Activated CD4-positive, alpha-beta T cell treated with anti-CD3 and anti-CD28 coated beads, Interleukin-2, amount 50 U/mL, for 1 hour (primary cell): ENCODE results near the gene CEP290.
"Not testable (repeated sequence)": the region's sequence is repeated elsewhere in the genome, so short reads cannot be mapped to it uniquely, and the experiment has no call there.

Experiments
- DNase-seq: peaks from one replicate; pipeline ENCODE4 v3.0.0-alpha.2; 2020

CEP290 gene

GRCh38 chr12:88139711-88140110 is 2.2 kb downstream of the CEP290 start:
- not testable (repeated sequence) for DNase-seq

GRCh38 chr12:88133181-88133580 is 8.7 kb downstream of the CEP290 start:
- not testable (repeated sequence) for DNase-seq

GRCh38 chr12:88132392-88132791 is 9.5 kb downstream of the CEP290 start:
- DNase-seq, result no peak

- no peak for DNase-seq
Observed at GRCh38 chr12:88127855-88128254, 14.0 kb downstream of the CEP290 start.

- DNase-seq, result no peak
Observed at GRCh38 chr12:88127099-88127498, 14.8 kb downstream of the CEP290 start.

- DNase-seq, result no peak
Observed at GRCh38 chr12:88122666-88123065, 19.2 kb downstream of the CEP290 start.

GRCh38 chr12:88113871-88114270 is 28.0 kb downstream of the CEP290 start:
- no peak for DNase-seq

- no peak for DNase-seq
Observed at GRCh38 chr12:88111074-88111652, 30.7 kb downstream of the CEP290 start.

- DNase-seq, result no peak
Observed at GRCh38 chr12:88108021-88108420, 33.9 kb downstream of the CEP290 start.

- DNase-seq, result no peak
Observed at GRCh38 chr12:88093573-88093972, 48.3 kb downstream of the CEP290 start.

- DNase-seq, result no peak
Observed at GRCh38 chr12:88092771-88093170, 49.1 kb downstream of the CEP290 start.

- no peak for DNase-seq
Observed at GRCh38 chr12:88084210-88084609, 57.7 kb downstream of the CEP290 start.

- no peak for DNase-seq
Observed at GRCh38 chr12:88083634-88084033, 58.3 kb downstream of the CEP290 start.

- DNase-seq, result no peak
Observed at GRCh38 chr12:88081247-88081646, 60.6 kb downstream of the CEP290 start.

- DNase-seq, result no peak
Observed at GRCh38 chr12:88067301-88067700, 74.6 kb downstream of the CEP290 start.

GRCh38 chr12:88063375-88063774 is 78.5 kb downstream of the CEP290 start:
- no peak for DNase-seq

- no peak for DNase-seq
Observed at GRCh38 chr12:88062474-88062873, 79.4 kb downstream of the CEP290 start.

GRCh38 chr12:88058719-88059077 is 83.2 kb downstream of the CEP290 start:
- no peak for DNase-seq

- no peak for DNase-seq
Observed at GRCh38 chr12:88057994-88058718, 83.7 kb downstream of the CEP290 start.

- no peak for DNase-seq
Observed at GRCh38 chr12:88056571-88056970, 85.3 kb downstream of the CEP290 start.

GRCh38 chr12:88052686-88053085 is 89.2 kb downstream of the CEP290 start:
- DNase-seq, result no peak

- DNase-seq, result no peak
Observed at GRCh38 chr12:88044035-88044434, 97.9 kb downstream of the CEP290 start.

GRCh38 chr12:88037770-88038169 is 104.1 kb downstream of the CEP290 start:
- no peak for DNase-seq

GRCh38 chr12:88036353-88036965 is 105.4 kb downstream of the CEP290 start:
- no peak for DNase-seq

- DNase-seq, result no peak
Observed at GRCh38 chr12:88035907-88036289, 106.0 kb downstream of the CEP290 start.
